AG09319 (cell line): Measurements from ENCODE around the gene TLDC2.
"Not testable (repeated sequence)": the region's sequence is repeated elsewhere in the genome, so short reads cannot be mapped to it uniquely, and the experiment has no call there.

ENCODE experiments used
- DNase-seq: peaks from one replicate; pipeline ENCODE4 v3.0.0-alpha.2; 2010; ENCODE audit warnings: low read depth; ENCODE audit errors: extremely low read depth
- CTCF ChIP-seq: IDR thresholded peaks from 2 replicates; pipeline ENCODE4 v1.5.1; 2011; ENCODE audit warnings: low read depth, mild to moderate bottlenecking, inconsistent platforms, low read length, moderate library complexity

The TLDC2 gene

GRCh38 chr20:36835025-36835424 is 40.9 kb upstream of the TLDC2 start:
- no peak for TF ChIP-seq CTCF

GRCh38 chr20:36835453-36836198 is 40.3 kb upstream of the TLDC2 start:
- peak; percentile 80 for DNase-seq
- no peak for TF ChIP-seq CTCF

More at GRCh38 chr20:36835025-36835424, 40.9 kb upstream of the TLDC2 start:
- no peak for DNase-seq

GRCh38 chr20:36836591-36837269 is 39.2 kb upstream of the TLDC2 start:
- TF ChIP-seq CTCF: peak; percentile 26
- DNase-seq: no peak

GRCh38 chr20:36838376-36838775 is 37.6 kb upstream of the TLDC2 start:
- not testable (repeated sequence) for DNase-seq

- no peak for TF ChIP-seq CTCF
- DNase-seq: no peak
Measured at GRCh38 chr20:36839150-36839549, 36.8 kb upstream of the TLDC2 start.

- not testable (repeated sequence) for DNase-seq
Measured at GRCh38 chr20:36841030-36841429, 34.9 kb upstream of the TLDC2 start.

GRCh38 chr20:36845288-36845971 is 30.5 kb upstream of the TLDC2 start:
- DNase-seq: no peak
- TF ChIP-seq CTCF: no peak

GRCh38 chr20:36847009-36847709 is 28.8 kb upstream of the TLDC2 start:
- peak; percentile 65 for DNase-seq
- TF ChIP-seq CTCF: no peak
